Left lung (tissue), 10 donors: ENCODE results near the gene NKIRAS2. TPM values are rescaled to one million over a fixed set of nuclear protein-coding genes. Genes with fewer than 3 reads are reported as not detected.

Experiments
- ATAC-seq: fragments of 200-7000 bp; cut with Tn5 transposase; one replicate; pipeline ENCODE4 v1.9.1; 2020; ENCODE audit warnings: moderate library complexity
- DNase-seq, 4 donors: peaks; one replicate each; pipeline ENCODE4 v3.0.0-alpha.2; 2013 to 2020
- H3K27ac ChIP-seq, 2 donors: fragments of 200-600 bp; sonication (generic) in 1 of 2; one replicate each; pipeline versions ENCODE4 v1.5.0 to v1.8.0; 2020 to 2021
- H3K27me3 ChIP-seq, 2 donors: fragments of 200-600 bp; sonication (generic) in 1 of 2; one replicate each; pipeline versions ENCODE4 v1.5.0 to v1.8.0; 2020 to 2021
- H3K36me3 ChIP-seq, 2 donors: fragments of 200-600 bp; sonication (generic) in 1 of 2; one replicate each; pipeline versions ENCODE4 v1.5.0 to v1.8.0; 2020 to 2021
- H3K4me1 ChIP-seq, 2 donors: fragments of 200-600 bp; one replicate each; pipeline ENCODE4 v1.8.0; 2021
- H3K4me3 ChIP-seq, 2 donors: fragments of 200-600 bp; sonication (generic) in 1 of 2; one replicate each; pipeline versions ENCODE4 v1.5.0 to v1.8.0; 2020 to 2021; ENCODE audit warnings: mild to moderate bottlenecking in 1 of 2
- H3K9me3 ChIP-seq, 2 donors: fragments of 200-600 bp; sonication (generic) in 1 of 2; one replicate each; pipeline versions ENCODE4 v1.5.0 to v1.8.0; 2020 to 2021
- intact Hi-C, 2 donors: fragments of 100-400 bp; cut with DNase I; formaldehyde crosslinking; loops; one replicate each; pipeline versions ENCODE4 v1.11.2 to v1.14.2; 2022
- polyA plus RNA-seq, 6 donors: library from polyadenylated mRNA; unstranded; fragments of 120-200 nt; gene quantifications; one replicate each; pipeline ENCODE4 v1.2.1, GENCODE V29; 2013; ENCODE audit not compliant: insufficient read length in 6 of 6
- total RNA-seq, 2 donors: library from RNA; stranded (reverse); fragmentation: NEBNext Ultra II Directional; extraction: Animal tissue kit (Norgen Biotek cat#: 25700); gene quantifications; one replicate each; pipeline ENCODE4 v1.2.1, GENCODE V29; 2021
- TF ChIP-seq, protein P1 (sequence below), 2 donors: fragments of 200-600 bp; sonication (generic) in 1 of 2; IDR thresholded peaks; one replicate each; pipeline versions ENCODE4 v1.5.0 to v1.8.0; 2021; ENCODE audit warnings: antibody characterized with exemption in 2 of 2
- donor health status: DM: no; HTN: yes; CAD: no.
- donor health status: DM: no; HTN: no; CAD: no.

NKIRAS2 gene
- total and polyA plus RNA-seq, 8 donors: 29.6 to 50.1 (median 45.3) TPM

DNA sequence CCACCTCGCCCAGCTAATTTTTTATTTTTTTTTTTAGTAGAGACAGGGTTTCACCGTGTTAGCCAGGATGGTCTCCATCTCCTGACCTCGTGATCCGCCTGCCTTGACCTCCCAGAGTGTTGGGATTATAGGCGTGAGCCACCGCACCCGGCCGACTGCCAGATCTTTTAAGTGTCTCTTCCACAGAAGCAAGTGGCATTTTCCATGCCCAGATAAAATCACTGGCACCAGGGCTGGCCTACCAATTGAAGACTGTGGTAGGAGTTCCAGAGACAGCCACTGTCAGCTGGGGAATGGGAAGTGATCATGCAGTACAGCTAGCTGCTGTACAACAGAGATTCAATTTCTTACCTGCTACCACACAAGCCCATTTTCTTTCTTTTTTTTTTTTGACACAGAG lies 35.4 kb upstream of the NKIRAS2 start:
- Histone ChIP-seq H3K9me3 (no peaks in the 10 kb centered on the region), H3K36me3 (peaks cover 0 to 100% of the 10 kb centered on the region in 2 donors), H3K4me3 (no peak overlapping the region), H3K27me3 (no peaks in the 10 kb centered on the region), H3K27ac (no peak overlapping the region), H3K4me1 (no peaks in the 10 kb centered on the region)
- DNase-seq (peak in 1 of 4 donors; percentile 27), ATAC-seq (no peak)
- TF ChIP-seq, protein P1, sequence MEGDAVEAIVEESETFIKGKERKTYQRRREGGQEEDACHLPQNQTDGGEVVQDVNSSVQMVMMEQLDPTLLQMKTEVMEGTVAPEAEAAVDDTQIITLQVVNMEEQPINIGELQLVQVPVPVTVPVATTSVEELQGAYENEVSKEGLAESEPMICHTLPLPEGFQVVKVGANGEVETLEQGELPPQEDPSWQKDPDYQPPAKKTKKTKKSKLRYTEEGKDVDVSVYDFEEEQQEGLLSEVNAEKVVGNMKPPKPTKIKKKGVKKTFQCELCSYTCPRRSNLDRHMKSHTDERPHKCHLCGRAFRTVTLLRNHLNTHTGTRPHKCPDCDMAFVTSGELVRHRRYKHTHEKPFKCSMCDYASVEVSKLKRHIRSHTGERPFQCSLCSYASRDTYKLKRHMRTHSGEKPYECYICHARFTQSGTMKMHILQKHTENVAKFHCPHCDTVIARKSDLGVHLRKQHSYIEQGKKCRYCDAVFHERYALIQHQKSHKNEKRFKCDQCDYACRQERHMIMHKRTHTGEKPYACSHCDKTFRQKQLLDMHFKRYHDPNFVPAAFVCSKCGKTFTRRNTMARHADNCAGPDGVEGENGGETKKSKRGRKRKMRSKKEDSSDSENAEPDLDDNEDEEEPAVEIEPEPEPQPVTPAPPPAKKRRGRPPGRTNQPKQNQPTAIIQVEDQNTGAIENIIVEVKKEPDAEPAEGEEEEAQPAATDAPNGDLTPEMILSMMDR (IDR thresholded peaks at IDR 0.05): no peak
- intact Hi-C loops: no loop called here

DNA sequence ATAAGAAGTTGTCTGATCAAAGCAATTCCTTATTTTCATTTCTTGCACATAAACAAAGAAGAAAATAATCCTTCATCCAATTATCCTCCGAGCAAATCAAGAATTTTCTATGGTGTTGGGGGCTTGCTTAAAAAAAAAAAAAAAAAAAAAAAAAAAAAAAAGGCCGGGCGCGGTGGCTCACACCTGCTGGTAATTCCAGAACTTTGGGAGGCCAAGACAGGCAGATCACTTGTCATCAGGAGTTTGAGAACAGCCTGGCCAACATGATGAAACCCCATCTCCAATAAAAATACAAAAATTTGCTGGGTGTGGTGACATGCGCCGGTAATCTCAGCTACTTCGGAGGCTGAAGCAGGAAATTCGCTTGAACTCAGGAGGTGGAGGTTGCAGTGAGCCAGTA lies 34.0 kb upstream of the NKIRAS2 start:
- Histone ChIP-seq H3K36me3 (peaks cover 0 to 100% of the 10 kb centered on the region in 2 donors), H3K27me3 (no peaks in the 10 kb centered on the region)
- ATAC-seq: no peak

DNA sequence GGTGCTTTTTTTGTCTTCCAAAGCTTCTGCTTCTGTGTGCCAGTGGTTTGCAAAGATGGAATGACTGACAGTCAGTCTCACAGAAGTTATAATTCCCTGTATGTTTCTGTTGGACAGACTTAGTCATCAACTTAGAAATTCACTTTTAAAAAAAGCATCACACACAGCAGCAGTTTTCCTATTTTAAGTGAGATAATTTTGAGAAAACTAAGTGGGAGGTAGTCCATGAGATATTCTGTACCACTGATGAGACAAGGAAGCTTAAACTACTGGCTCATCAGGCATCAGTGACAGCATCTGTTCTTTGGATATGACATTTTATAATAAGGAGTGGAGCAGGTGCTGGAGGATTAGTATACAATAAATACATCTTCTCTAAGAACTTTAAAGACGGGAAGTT lies 33.3 kb upstream of the NKIRAS2 start:
- Histone ChIP-seq H3K9me3 (no peaks in the 10 kb centered on the region), H3K27me3 (no peaks in the 10 kb centered on the region), H3K4me3 (no peak overlapping the region), H3K36me3 (peaks cover 0 to 100% of the 10 kb centered on the region in 2 donors), H3K27ac (no peak overlapping the region), H3K4me1 (peaks cover 0 to 4% of the 10 kb centered on the region in 2 donors)
- TF ChIP-seq, protein P1 (IDR thresholded peaks at IDR 0.05): no peak
- no peak for DNase-seq
- intact Hi-C loops: no loop called here
- ATAC-seq: no peak

More for the DNA sequence above, 34.0 kb upstream of the NKIRAS2 start:
- Histone ChIP-seq H3K4me1 (peaks cover 0 to 4% of the 10 kb centered on the region in 2 donors), H3K9me3 (no peaks in the 10 kb centered on the region), H3K27ac (no peak overlapping the region), H3K4me3 (no peak overlapping the region)
- TF ChIP-seq, protein P1 (IDR thresholded peaks at IDR 0.05): no peak
- DNase-seq: no peak
- intact Hi-C loops: no loop called here

DNA sequence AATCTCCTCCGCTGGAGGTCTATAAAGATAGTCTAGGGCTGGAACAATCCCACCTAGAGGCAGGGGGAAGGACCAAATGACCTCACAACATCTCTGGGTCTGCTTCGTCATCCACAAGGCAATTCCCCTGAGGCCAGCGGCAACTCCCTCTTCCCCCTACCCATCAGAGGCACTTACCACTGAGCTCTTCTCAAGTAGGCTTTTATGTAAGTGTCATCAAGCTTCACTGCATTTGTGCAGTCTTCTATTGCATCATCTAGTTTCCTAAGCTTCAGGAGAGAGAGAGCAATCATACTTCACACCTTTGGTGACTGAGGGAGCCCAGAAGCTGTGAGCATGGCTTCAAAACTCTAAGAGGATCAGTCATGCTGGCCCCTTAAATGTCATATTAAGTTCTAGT lies 32.2 kb upstream of the NKIRAS2 start:
- TF ChIP-seq, protein P1 (IDR thresholded peaks at IDR 0.05): no peak
- Histone ChIP-seq H3K4me3 (no peak overlapping the region), H3K36me3 (peaks cover 0 to 100% of the 10 kb centered on the region in 2 donors), H3K27me3 (no peaks in the 10 kb centered on the region), H3K9me3 (no peaks in the 10 kb centered on the region), H3K4me1 (peaks cover 0 to 4% of the 10 kb centered on the region in 2 donors), H3K27ac (no peak overlapping the region)
- DNase-seq (no peak), ATAC-seq (peak; percentile 41)
- intact Hi-C loops: no loop called here

DNA sequence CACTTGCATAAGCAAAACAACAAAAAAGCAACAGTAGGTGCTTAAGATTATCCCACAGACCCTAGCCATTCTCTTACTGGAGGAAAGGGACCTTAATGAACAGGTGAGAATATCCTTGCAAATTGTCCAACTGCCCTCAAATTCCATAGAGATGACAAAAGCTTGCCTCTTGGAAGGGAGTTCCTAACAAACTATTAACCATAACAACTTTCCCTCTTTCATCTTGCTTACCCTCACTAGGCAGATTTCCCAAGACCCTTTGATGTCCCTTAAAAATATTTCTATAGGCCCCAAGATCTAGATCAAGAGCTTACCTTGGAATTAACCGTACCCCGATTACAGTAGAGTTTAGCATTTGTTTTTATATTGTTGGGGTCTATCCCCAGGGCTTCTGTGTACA lies 31.5 kb upstream of the NKIRAS2 start:
- H3K36me3 ChIP-seq: peaks cover 0 to 100% of the 10 kb centered on the region in 2 donors
- no peak overlapping the region for H3K4me3 ChIP-seq
- DNase-seq: no peak
- H3K27me3 ChIP-seq: no peaks in the 10 kb centered on the region
- no peak for ATAC-seq
- H3K27ac ChIP-seq: no peak overlapping the region
- no peaks in the 10 kb centered on the region for H3K9me3 ChIP-seq
- H3K4me1 ChIP-seq: peaks cover 0 to 4% of the 10 kb centered on the region in 2 donors
- TF ChIP-seq, protein P1 (IDR thresholded peaks at IDR 0.05): no peak
- intact Hi-C loops: no loop called here
